Upper lobe of left lung (tissue), 4 donors: Measurements from ENCODE around the gene TECTB.

Experiments used
- CTCF ChIP-seq, 6 experiments: fragments of 450-650 bp in 4 of 6; fragments of 200-600 bp in 2 of 6; sonication (generic) in 2 of 6; IDR thresholded peaks; one replicate each; pipeline ENCODE4 v1.5.1; 2016 to 2019; ENCODE audit warnings: antibody characterized with exemption in 6 of 6
- EP300 ChIP-seq, 4 donors: sonication (generic); formaldehyde crosslinking; IDR thresholded peaks; one replicate each; pipeline ENCODE4 v1.5.1; 2017; ENCODE audit warnings: antibody characterized with exemption in 4 of 4, control low read depth in 2 of 4
- POLR2A ChIP-seq, 4 donors: fragments of 450-650 bp; IDR thresholded peaks; one replicate each; pipeline ENCODE4 v1.5.1; 2016 to 2017; ENCODE audit warnings: antibody characterized with exemption in 4 of 4, mild to moderate bottlenecking in 2 of 4
- POLR2AphosphoS5 ChIP-seq, 2 donors: sonication (generic); formaldehyde crosslinking; IDR thresholded peaks; one replicate each; pipeline ENCODE4 v1.5.1; 2017; ENCODE audit warnings: antibody characterized with exemption in 2 of 2

- TF ChIP-seq EP300 (IDR thresholded peaks at IDR 0.05) (no peak), CTCF (IDR thresholded peaks at IDR 0.05) (peak in 3 of 6 experiments; percentile 50 to 62 (median 56)), POLR2A (IDR thresholded peaks at IDR 0.05) (no peak), POLR2AphosphoS5 (IDR thresholded peaks at IDR 0.05) (no peak)
Measured at GRCh38 chr10:112307358-112308124, 24.3 kb downstream of the TECTB start.
